HEK293 (cell line): ENCODE data around the gene DENND1A.

Source experiments
- CTCF ChIA-PET: fragments of 350-600 bp; formaldehyde crosslinking; extraction: SDS; loops from one replicate; lab custom pipeline; 2021; ENCODE audit warnings: antibody characterized with exemption; lab: Yijun Ruan, JAX
- POLR2A ChIA-PET: fragments of 300-600 bp; formaldehyde crosslinking; extraction: SDS; loops from one replicate; lab custom pipeline; 2020; ENCODE audit warnings: antibody characterized with exemption, inconsistent platforms; lab: Yijun Ruan, JAX
- H3K27ac ChIP-seq: fragments of 200-500 bp; sonication (Bioruptor generic); 2 replicates; pipeline ENCODE4 v1.5.1; 2014; ENCODE audit warnings: low read depth, low read length, control low read depth, inconsistent platforms; ENCODE audit errors: extremely low read depth
- H3K36me3 ChIP-seq, 2 experiments: fragments of 200-500 bp in 1 of 2; sonication (Bioruptor generic) in 1 of 2; 1 replicate in 1 of 2; 2 replicates in 1 of 2; pipeline ENCODE4 v1.5.1; 2014 to 2017; ENCODE audit warnings: inconsistent platforms in 2 of 2, low read length in 2 of 2; ENCODE audit not compliant: control insufficient read depth in 2 of 2, insufficient read depth in 1 of 2
- H3K4me1 ChIP-seq: fragments of 200-500 bp; sonication (Bioruptor generic); 2 replicates; pipeline ENCODE4 v1.5.1; 2014; ENCODE audit warnings: mild to moderate bottlenecking, low read length, inconsistent platforms; ENCODE audit not compliant: control insufficient read depth, insufficient read depth
- H3K4me3 ChIP-seq: 2 replicates; pipeline ENCODE4 v1.5.1; 2011; ENCODE audit warnings: low read depth, mild to moderate bottlenecking, control low read depth, low read length, moderate library complexity
- H3K9me3 ChIP-seq: fragments of 200-500 bp; sonication (Bioruptor generic); 2 replicates; pipeline ENCODE4 v1.5.1; 2014; ENCODE audit warnings: low read depth, low read length, inconsistent platforms; ENCODE audit not compliant: control insufficient read depth, insufficient read depth
- KLF8 ChIP-seq: fragments of 450-650 bp; formaldehyde crosslinking; IDR thresholded peaks from 2 replicates; pipeline ENCODE4 v1.5.1; 2016; ENCODE audit warnings: missing biosample characterization, missing genetic modification characterization
- REPIN1 ChIP-seq: fragments of 450-650 bp; formaldehyde crosslinking; IDR thresholded peaks from 2 replicates; pipeline ENCODE4 v1.5.1; 2017; ENCODE audit warnings: missing biosample characterization, missing genetic modification characterization, low read depth
- ZFP41 ChIP-seq: fragments of 450-650 bp; formaldehyde crosslinking; IDR thresholded peaks from 2 replicates; pipeline ENCODE4 v1.5.1; 2016; ENCODE audit warnings: missing biosample characterization, missing genetic modification characterization, borderline replicate concordance
- ZIC2 ChIP-seq: fragments of 450-650 bp; formaldehyde crosslinking; IDR thresholded peaks from 2 replicates; pipeline ENCODE4 v1.5.1; 2016; ENCODE audit warnings: missing biosample characterization, missing genetic modification characterization
- ZNF114 ChIP-seq: fragments of 450-650 bp; formaldehyde crosslinking; IDR thresholded peaks from 2 replicates; pipeline ENCODE4 v1.5.0; 2017; ENCODE audit warnings: missing biosample characterization, missing genetic modification characterization
- ZNF155 ChIP-seq: fragments of 450-650 bp; formaldehyde crosslinking; IDR thresholded peaks from 2 replicates; pipeline ENCODE4 v1.5.1; 2016; ENCODE audit warnings: missing biosample characterization, missing genetic modification characterization
- ZNF202 ChIP-seq: fragments of 450-650 bp; formaldehyde crosslinking; IDR thresholded peaks from 2 replicates; pipeline ENCODE4 v1.5.1; 2016; ENCODE audit warnings: missing biosample characterization, missing genetic modification characterization, borderline replicate concordance
- ZNF26 ChIP-seq: fragments of 450-650 bp; formaldehyde crosslinking; IDR thresholded peaks from 2 replicates; pipeline ENCODE4 v1.5.1; 2016; ENCODE audit warnings: missing biosample characterization, missing genetic modification characterization
- ZNF354C ChIP-seq: fragments of 450-650 bp; formaldehyde crosslinking; IDR thresholded peaks from 2 replicates; pipeline ENCODE4 v1.5.1; 2016; ENCODE audit warnings: missing biosample characterization, missing genetic modification characterization, low read depth, borderline replicate concordance
- ZNF600 ChIP-seq: fragments of 450-650 bp; formaldehyde crosslinking; IDR thresholded peaks from 2 replicates; pipeline ENCODE4 v1.5.1; 2016; ENCODE audit warnings: missing biosample characterization, missing genetic modification characterization
- ZNF639 ChIP-seq: fragments of 450-650 bp; formaldehyde crosslinking; IDR thresholded peaks from 2 replicates; pipeline ENCODE4 v1.5.1; 2016; ENCODE audit warnings: missing biosample characterization, missing genetic modification characterization
- ZNF664 ChIP-seq: fragments of 450-650 bp; formaldehyde crosslinking; IDR thresholded peaks from 2 replicates; pipeline ENCODE4 v1.5.1; 2016; ENCODE audit warnings: missing biosample characterization, missing genetic modification characterization
- TF ChIP-seq, protein P1 (sequence below): fragments of 450-650 bp; formaldehyde crosslinking; IDR thresholded peaks from 2 replicates; pipeline ENCODE4 v1.5.1; 2016; ENCODE audit warnings: missing biosample characterization, missing genetic modification characterization
- TF ChIP-seq, protein P2 (sequence below): fragments of 450-650 bp; formaldehyde crosslinking; IDR thresholded peaks from 2 replicates; pipeline ENCODE4 v1.5.1; 2016; ENCODE audit warnings: missing biosample characterization, missing genetic modification characterization
- TF ChIP-seq, protein P3 (sequence below): fragments of 450-650 bp; formaldehyde crosslinking; IDR thresholded peaks from 2 replicates; pipeline ENCODE4; 2016; ENCODE audit warnings: missing biosample characterization, missing genetic modification characterization

DENND1A gene

GRCh38 chr9:123662057-123662776 lies 267.7 kb downstream of the DENND1A start:
- Histone ChIP-seq H3K36me3 (peaks cover 0 to 6% of the 10 kb centered on the region in 2 experiments; a peak in 1 of 3 replicates), H3K27ac (no peak overlapping the region), H3K9me3 (no peaks in the 10 kb centered on the region; the same call in 1 of the 2 replicates), H3K4me1 (no peaks in the 10 kb centered on the region; the same call in 1 of the 2 replicates), H3K4me3 (no peak overlapping the region)
- POLR2A ChIA-PET: no interaction called here
- CTCF ChIA-PET: no interaction called here
- no peak for TF ChIP-seq ZNF26 (tag by site-specific recombination)
- TF ChIP-seq, protein P1, sequence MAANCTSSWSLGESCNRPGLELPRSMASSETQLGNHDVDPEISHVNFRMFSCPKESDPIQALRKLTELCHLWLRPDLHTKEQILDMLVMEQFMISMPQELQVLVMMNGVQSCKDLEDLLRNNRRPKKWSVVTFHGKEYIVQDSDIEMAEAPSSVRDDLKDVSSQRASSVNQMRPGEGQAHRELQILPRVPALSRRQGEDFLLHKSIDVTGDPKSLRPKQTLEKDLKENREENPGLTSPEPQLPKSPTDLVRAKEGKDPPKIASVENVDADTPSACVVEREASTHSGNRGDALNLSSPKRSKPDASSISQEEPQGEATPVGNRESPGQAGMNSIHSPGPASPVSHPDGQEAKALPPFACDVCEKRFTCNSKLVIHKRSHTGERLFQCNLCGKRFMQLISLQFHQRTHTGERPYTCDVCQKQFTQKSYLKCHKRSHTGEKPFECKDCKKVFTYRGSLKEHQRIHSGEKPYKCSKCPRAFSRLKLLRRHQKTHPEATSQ (tag by site-specific recombination): no peak
- no peak for TF ChIP-seq KLF8 (tag by site-specific recombination)
- no peak for TF ChIP-seq ZFP41 (tag by site-specific recombination)

GRCh38 chr9:123660691-123661466 lies 269.0 kb downstream of the DENND1A start:
- POLR2A ChIA-PET: no interaction called here
- Histone ChIP-seq H3K36me3 (peaks cover 0 to 6% of the 10 kb centered on the region in 2 experiments; a peak in 1 of 3 replicates), H3K4me3 (no peak overlapping the region), H3K9me3 (no peaks in the 10 kb centered on the region; the same call in 1 of the 2 replicates), H3K4me1 (no peaks in the 10 kb centered on the region; the same call in 1 of the 2 replicates)
- CTCF ChIA-PET: no interaction called here
- TF ChIP-seq ZIC2 (tag by site-specific recombination) (no peak), ZNF664 (tag by site-specific recombination) (no peak)
- TF ChIP-seq, all 188 proteins: peak for 0
- H3K27ac ChIP-seq: no peak overlapping the region

GRCh38 chr9:123659358-123659757 lies 270.6 kb downstream of the DENND1A start:
- POLR2A ChIA-PET: interaction anchor here (0.6 kb wide), 1 partner anchor 20 kb away, joined by 9 read pairs; no protein-coding TSS in a partner anchor
- H3K27ac ChIP-seq: no peak overlapping the region

More at GRCh38 chr9:123659358-123659757, 270.6 kb downstream of the DENND1A start:
- H3K9me3 ChIP-seq: no peaks in the 10 kb centered on the region
- CTCF ChIA-PET: no interaction called here
- H3K4me1 ChIP-seq: no peaks in the 10 kb centered on the region; the same call in 1 of the 2 replicates
- no peak for TF ChIP-seq ZNF639 (tag by site-specific recombination)
- no peak for TF ChIP-seq ZNF600
- TF ChIP-seq, protein P2, sequence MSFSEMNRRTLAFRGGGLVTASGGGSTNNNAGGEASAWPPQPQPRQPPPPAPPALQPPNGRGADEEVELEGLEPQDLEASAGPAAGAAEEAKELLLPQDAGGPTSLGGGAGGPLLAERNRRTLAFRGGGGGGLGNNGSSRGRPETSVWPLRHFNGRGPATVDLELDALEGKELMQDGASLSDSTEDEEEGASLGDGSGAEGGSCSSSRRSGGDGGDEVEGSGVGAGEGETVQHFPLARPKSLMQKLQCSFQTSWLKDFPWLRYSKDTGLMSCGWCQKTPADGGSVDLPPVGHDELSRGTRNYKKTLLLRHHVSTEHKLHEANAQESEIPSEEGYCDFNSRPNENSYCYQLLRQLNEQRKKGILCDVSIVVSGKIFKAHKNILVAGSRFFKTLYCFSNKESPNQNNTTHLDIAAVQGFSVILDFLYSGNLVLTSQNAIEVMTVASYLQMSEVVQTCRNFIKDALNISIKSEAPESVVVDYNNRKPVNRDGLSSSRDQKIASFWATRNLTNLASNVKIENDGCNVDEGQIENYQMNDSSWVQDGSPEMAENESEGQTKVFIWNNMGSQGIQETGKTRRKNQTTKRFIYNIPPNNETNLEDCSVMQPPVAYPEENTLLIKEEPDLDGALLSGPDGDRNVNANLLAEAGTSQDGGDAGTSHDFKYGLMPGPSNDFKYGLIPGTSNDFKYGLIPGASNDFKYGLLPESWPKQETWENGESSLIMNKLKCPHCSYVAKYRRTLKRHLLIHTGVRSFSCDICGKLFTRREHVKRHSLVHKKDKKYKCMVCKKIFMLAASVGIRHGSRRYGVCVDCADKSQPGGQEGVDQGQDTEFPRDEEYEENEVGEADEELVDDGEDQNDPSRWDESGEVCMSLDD (tag by site-specific recombination): no peak
- no peak for TF ChIP-seq ZNF114 (tag by site-specific recombination)
- no peak for TF ChIP-seq REPIN1 (tag by site-specific recombination)
- no peak for TF ChIP-seq ZNF202
- TF ChIP-seq ZNF354C (tag by site-specific recombination): no peak
- TF ChIP-seq, protein P3, sequence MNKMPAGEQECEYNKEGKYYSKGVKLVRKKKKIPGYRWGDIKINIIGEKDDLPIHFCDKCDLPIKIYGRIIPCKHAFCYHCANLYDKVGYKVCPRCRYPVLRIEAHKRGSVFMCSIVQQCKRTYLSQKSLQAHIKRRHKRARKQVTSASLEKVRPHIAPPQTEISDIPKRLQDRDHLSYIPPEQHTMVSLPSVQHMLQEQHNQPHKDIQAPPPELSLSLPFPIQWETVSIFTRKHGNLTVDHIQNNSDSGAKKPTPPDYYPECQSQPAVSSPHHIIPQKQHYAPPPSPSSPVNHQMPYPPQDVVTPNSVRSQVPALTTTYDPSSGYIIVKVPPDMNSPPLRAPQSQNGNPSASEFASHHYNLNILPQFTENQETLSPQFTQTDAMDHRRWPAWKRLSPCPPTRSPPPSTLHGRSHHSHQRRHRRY (tag by site-specific recombination): no peak
- no peak for TF ChIP-seq ZNF155 (tag by site-specific recombination)
- TF ChIP-seq, all 188 proteins: peak for 0
- Histone ChIP-seq H3K36me3 (peaks cover 0 to 3% of the 10 kb centered on the region in 2 experiments; a peak in 1 of 3 replicates), H3K4me3 (no peak overlapping the region)
